H1 (cell line): Measurements from ENCODE around the gene CTAG1A. TPM values are rescaled to one million over a fixed set of nuclear protein-coding genes. Genes with fewer than 3 reads are reported as not detected.
"Not testable (repeated sequence)": the region's sequence is repeated elsewhere in the genome, so short reads cannot be mapped to it uniquely, and the experiment has no call there.

ENCODE experiments used
- CTCF ChIA-PET: fragments of 300-600 bp; sonication (Branson Sonifier 250); formaldehyde crosslinking; loops from one replicate; lab custom pipeline; 2021; ENCODE audit not compliant: partially characterized antibody; lab: Charles Lee
- POLR2A ChIA-PET: fragments of 300-600 bp; sonication (Branson Sonifier 250); formaldehyde crosslinking; loops from one replicate; lab custom pipeline; 2021; ENCODE audit warnings: inconsistent platforms; ENCODE audit not compliant: partially characterized antibody; lab: Charles Lee
- DNase-seq, 2 experiments: peaks; one replicate each; pipeline versions ENCODE4 v3.0.0 to v3.0.0-alpha.2; 2010 to 2022; ENCODE audit warnings: low spot score in 2 of 2, low read depth in 1 of 2, mixed read lengths in 1 of 2
- FAIRE-seq: peaks from 2 replicates; lab custom pipeline; 2011; peaks lifted over from hg19 to GRCh38; lab: Jason Lieb, UNC
- H2AFZ ChIP-seq: 2 replicates; pipeline ENCODE4 v1.8.1; 2012; ENCODE audit warnings: low read length, inconsistent platforms
- H2AK5ac ChIP-seq: 2 replicates; pipeline ENCODE4 v1.6.1; 2013; ENCODE audit warnings: low read depth, low read length
- H2BK120ac ChIP-seq: replicated peaks from 2 replicates; pipeline ENCODE3; 2013; ENCODE audit warnings: low read depth, low read length, inconsistent platforms
- H2BK12ac ChIP-seq: 2 replicates; pipeline ENCODE4 v1.6.1; 2013; ENCODE audit warnings: low read depth, low read length
- H2BK15ac ChIP-seq: 2 replicates; pipeline ENCODE4 v1.6.1; 2013; ENCODE audit warnings: low read length
- H2BK20ac ChIP-seq: 2 replicates; pipeline ENCODE4 v1.6.1; 2013; ENCODE audit warnings: low read length
- H2BK5ac ChIP-seq: 2 replicates; pipeline ENCODE4 v1.6.1; 2013; ENCODE audit warnings: low read depth, low read length
- H3K14ac ChIP-seq: 2 replicates; pipeline ENCODE4 v1.6.1; 2013; ENCODE audit warnings: inconsistent platforms; ENCODE audit not compliant: insufficient read length
- H3K18ac ChIP-seq: 2 replicates; pipeline ENCODE4 v1.6.1; 2013; ENCODE audit warnings: low read length; ENCODE audit errors: extremely low read depth
- H3K23ac ChIP-seq: 2 replicates; pipeline ENCODE4 v1.6.1; 2013; ENCODE audit warnings: inconsistent platforms; ENCODE audit not compliant: insufficient read length
- H3K23me2 ChIP-seq: 2 replicates; pipeline ENCODE4 v1.6.1; 2013; ENCODE audit warnings: low read depth, low read length
- H3K27ac ChIP-seq: 2 replicates; pipeline ENCODE4 v1.6.1; 2011; ENCODE audit warnings: low read depth, low read length, inconsistent platforms
- H3K27me3 ChIP-seq, 4 experiments: replicated peaks in 1 of 4; 1 replicate in 1 of 4; 2 replicates in 3 of 4; pipeline versions ENCODE4 v1.6.1 to v1.8.1; 2011 to 2013; ENCODE audit warnings: low read length in 3 of 4, mild to moderate bottlenecking in 3 of 4, inconsistent platforms in 2 of 4, mixed read lengths in 2 of 4, moderate library complexity in 1 of 4; ENCODE audit not compliant: control insufficient read depth in 3 of 4, insufficient read depth in 3 of 4; ENCODE audit errors: extremely low read depth in 1 of 4
- H3K36me3 ChIP-seq, 4 experiments: 2 replicates each; pipeline versions ENCODE4 v1.6.1 to v1.8.1; 2011 to 2013; ENCODE audit warnings: mild to moderate bottlenecking in 4 of 4, low read length in 3 of 4, moderate library complexity in 2 of 4, control low read depth in 1 of 4, inconsistent platforms in 1 of 4; ENCODE audit not compliant: insufficient read depth in 4 of 4, control insufficient read depth in 2 of 4
- H3K4ac ChIP-seq: replicated peaks from 2 replicates; pipeline ENCODE3; 2013; ENCODE audit warnings: low read length, low read depth, mixed read lengths, inconsistent platforms; ENCODE audit not compliant: insufficient read length
- H3K4me1 ChIP-seq, 4 experiments: replicated peaks in 1 of 4; 1 replicate in 1 of 4; 2 replicates in 3 of 4; pipeline versions ENCODE4 v1.6.1 to v1.8.1; 2011 to 2013; ENCODE audit warnings: low read length in 3 of 4, inconsistent platforms in 2 of 4, mixed read lengths in 1 of 4; ENCODE audit not compliant: insufficient read depth in 4 of 4, control insufficient read depth in 3 of 4
- H3K4me2 ChIP-seq, 2 experiments: 2 replicates each; pipeline versions ENCODE4 v1.6.1 to v1.8.1; 2011 to 2013; ENCODE audit warnings: low read depth in 2 of 2, low read length in 2 of 2, control low read depth in 1 of 2, inconsistent platforms in 1 of 2, mild to moderate bottlenecking in 1 of 2; ENCODE audit not compliant: insufficient read depth in 1 of 2
- H3K4me3 ChIP-seq, 4 experiments: fragments of 200-600, 300-600 bp in 1 of 4; sonication (generic), shearing (Covaris generic), sonication (Bioruptor Twin) in 1 of 4; 2 replicates each; pipeline versions ENCODE4 v1.5.1 to v1.8.1; 2011 to 2016; ENCODE audit warnings: low read length in 4 of 4, low read depth in 3 of 4, control low read depth in 2 of 4, inconsistent platforms in 2 of 4, mild to moderate bottlenecking in 2 of 4, mixed read lengths in 1 of 4, moderate library complexity in 1 of 4; ENCODE audit not compliant: insufficient read depth in 2 of 4; ENCODE audit errors: extremely low read depth in 1 of 4
- H3K56ac ChIP-seq: replicated peaks from 2 replicates; pipeline ENCODE3; 2013; ENCODE audit warnings: low read depth, mild to moderate bottlenecking, mixed read lengths, low read length, inconsistent platforms; ENCODE audit not compliant: insufficient read length
- H3K79me1 ChIP-seq: 2 replicates; pipeline ENCODE4 v1.6.1; 2013; ENCODE audit warnings: low read depth, low read length, control low read depth
- H3K79me2 ChIP-seq, 2 experiments: 2 replicates each; pipeline versions ENCODE4 v1.6.1 to v1.8.1; 2012 to 2013; ENCODE audit warnings: low read length in 2 of 2, mild to moderate bottlenecking in 2 of 2, inconsistent platforms in 1 of 2; ENCODE audit not compliant: insufficient read depth in 2 of 2, control insufficient read depth in 1 of 2
- H3K9ac ChIP-seq, 4 experiments: replicated peaks in 1 of 4; 1 replicate in 1 of 4; 2 replicates in 3 of 4; pipeline versions ENCODE4 v1.6.1 to v1.8.1; 2011 to 2013; ENCODE audit warnings: low read depth in 3 of 4, low read length in 3 of 4, control low read depth in 2 of 4, mild to moderate bottlenecking in 2 of 4, moderate library complexity in 2 of 4, inconsistent platforms in 1 of 4; ENCODE audit errors: extremely low read depth in 1 of 4
- H3K9me3 ChIP-seq, 2 experiments: 2 replicates each; pipeline versions ENCODE4 v1.6.1 to v1.8.1; 2012 to 2013; ENCODE audit warnings: mild to moderate bottlenecking in 2 of 2, moderate library complexity in 2 of 2, control low read depth in 1 of 2, inconsistent platforms in 1 of 2, low read depth in 1 of 2, low read length in 1 of 2, mixed read lengths in 1 of 2; ENCODE audit not compliant: insufficient read depth in 2 of 2
- H4K20me1 ChIP-seq, 2 experiments: replicated peaks in 1 of 2; 2 replicates each; pipeline versions ENCODE3 to v1.8.1; 2011 to 2013; ENCODE audit warnings: inconsistent platforms in 2 of 2, low read length in 2 of 2, mild to moderate bottlenecking in 1 of 2; ENCODE audit not compliant: insufficient read depth in 2 of 2, control insufficient read depth in 1 of 2
- H4K5ac ChIP-seq: 2 replicates; pipeline ENCODE4 v1.6.1; 2013; ENCODE audit warnings: low read length, low read depth, mixed read lengths, inconsistent platforms; ENCODE audit not compliant: insufficient read length
- H4K8ac ChIP-seq: 2 replicates; pipeline ENCODE4 v1.8.0; 2013; ENCODE audit warnings: mild to moderate bottlenecking, moderate library complexity, low read length, inconsistent platforms; ENCODE audit not compliant: insufficient read depth; ENCODE audit errors: extremely low read depth
- H4K91ac ChIP-seq: replicated peaks from 2 replicates; pipeline ENCODE3; 2013; ENCODE audit warnings: low read length, mixed read lengths, inconsistent platforms; ENCODE audit not compliant: insufficient read length
- WGBS, 2 experiments: shearing (Covaris generic) in 1 of 2; methylation state at CpG; one replicate each; pipeline versions ENCODE4 v1.1.6 to v1.1.7; 2013 to 2015; ENCODE audit warnings: low lambda C conversion rate in 2 of 2, mixed read lengths in 2 of 2, inconsistent platforms in 1 of 2, low coverage in 1 of 2, missing lambda C conversion rate in 1 of 2; ENCODE audit not compliant: insufficient replicate concordance in 2 of 2, insufficient coverage in 1 of 2, insufficient read length in 1 of 2; ENCODE audit errors: extremely low coverage in 1 of 2, missing lambda C conversion rate in 1 of 2; 5-methylcytosine and 5-hydroxymethylcytosine counted together
- polyA plus RNA-seq, 7 experiments: library from polyadenylated mRNA; depleted of rRNA in 3 of 7; stranded (reverse) in 5 of 7; unstranded in 2 of 7; fragments of >200 nt in 5 of 7; fragments of 200-250 nt in 2 of 7; gene quantifications; 1 replicate in 5 of 7; 2 replicates in 1 of 7; 4 replicates in 1 of 7; pipeline versions ENCODE4 v1.2.1 to v1.2.3, GENCODE V29; 2011 to 2013; ENCODE audit warnings: missing spikeins in 2 of 7, mixed read lengths in 2 of 7
- total RNA-seq: library from RNA; stranded (reverse); fragmentation: NEBNext Ultra II Directional; extraction: Animal tissue kit (Norgen Biotek cat#: 25700); gene quantifications from 2 replicates; pipeline ENCODE4 v1.2.1, GENCODE V29; 2021

The CTAG1A gene
- total and polyA plus RNA-seq, 2 of the 8 experiments (the other 6 are each of a cell fraction or from before 2014, with no cell fraction given) = not detected

DNA sequence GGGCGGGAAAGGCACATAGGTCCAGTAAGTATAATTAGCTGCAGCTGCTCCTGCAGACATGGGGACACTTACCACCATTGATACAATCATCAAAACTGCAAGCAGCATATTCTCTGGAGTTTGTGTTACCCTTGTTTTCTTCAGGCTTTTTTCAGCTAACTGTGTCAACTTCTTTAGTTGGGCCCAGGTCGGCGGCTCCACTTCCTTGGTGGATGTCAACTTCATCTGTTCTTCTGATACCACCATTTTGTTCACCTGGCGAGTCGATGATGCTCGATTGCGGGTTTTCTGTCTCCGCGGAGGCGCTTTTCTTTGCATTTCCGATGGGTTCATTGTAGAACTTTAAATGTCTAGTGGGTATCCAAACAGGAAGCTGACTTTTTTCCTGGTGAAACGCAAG is 26.2 kb downstream of the CTAG1A start:
- H3K56ac ChIP-seq, H3K4me1 ChIP-seq, H3K79me2 ChIP-seq, H3K36me3 ChIP-seq, H3K14ac ChIP-seq, H3K4me2 ChIP-seq, H4K20me1 ChIP-seq, H4K5ac ChIP-seq, H4K8ac ChIP-seq, DNase-seq, H2BK12ac ChIP-seq, H2BK5ac ChIP-seq, H3K9me3 ChIP-seq, H2BK120ac ChIP-seq, H2AK5ac ChIP-seq, H3K23ac ChIP-seq, H3K27ac ChIP-seq, FAIRE-seq, H2BK20ac ChIP-seq, H4K91ac ChIP-seq, POLR2A ChIA-PET, H3K9ac ChIP-seq, H3K4me3 ChIP-seq, H3K18ac ChIP-seq, H2AFZ ChIP-seq, H3K27me3 ChIP-seq, H2BK15ac ChIP-seq, H3K23me2 ChIP-seq, H3K79me1 ChIP-seq, H3K4ac ChIP-seq: not testable (repeated sequence)
- CTCF ChIA-PET = interaction anchor here (0.9 to 1.6 kb wide), 2 partner anchors 9 to 12 kb away, joined by 3 to 5 read pairs; no protein-coding TSS in a partner anchor
- 93% methylated on average over 11 of the region's 12 CpGs; no CpG with 5 or more reads in 1 of the 2 experiments for WGBS, 2 experiments

DNA sequence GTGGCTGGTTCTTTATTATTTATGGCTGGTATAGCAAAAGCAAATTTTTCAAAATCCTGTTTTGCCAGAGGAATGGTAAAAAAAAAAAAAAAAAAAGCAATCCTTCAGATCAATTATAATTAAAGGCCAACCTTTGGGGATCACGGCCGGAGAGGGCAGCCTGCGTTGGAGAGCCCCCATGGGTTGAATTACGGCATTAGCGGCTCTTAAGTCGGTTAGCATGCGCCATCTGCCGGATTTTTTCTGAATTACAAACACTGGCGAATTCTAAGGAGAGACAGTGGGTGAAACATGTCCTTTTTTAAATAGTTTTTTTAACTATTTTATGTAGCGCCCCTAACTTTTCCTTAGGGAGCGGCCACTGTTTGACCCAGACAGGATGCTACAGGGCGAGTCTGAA is 28.7 kb downstream of the CTAG1A start:
- POLR2A ChIA-PET, H3K9ac ChIP-seq, CTCF ChIA-PET: not testable (repeated sequence)

More for the DNA sequence above, 28.7 kb downstream of the CTAG1A start:
- WGBS, 2 experiments = 61% methylated on average over 3 of the region's 12 CpGs; no CpG with 5 or more reads in 1 of the 2 experiments
- FAIRE-seq = peak; percentile 69
- not testable (repeated sequence) for H3K4me3 ChIP-seq, H2BK5ac ChIP-seq, H3K14ac ChIP-seq, H3K23me2 ChIP-seq, H3K79me1 ChIP-seq, H3K56ac ChIP-seq, H2AFZ ChIP-seq, H3K4me1 ChIP-seq, H3K79me2 ChIP-seq, H3K18ac ChIP-seq, H2BK12ac ChIP-seq, H2BK15ac ChIP-seq, H3K23ac ChIP-seq, H2BK120ac ChIP-seq, H3K27me3 ChIP-seq, H3K27ac ChIP-seq, H3K4ac ChIP-seq, H2AK5ac ChIP-seq, H4K5ac ChIP-seq, H4K91ac ChIP-seq, H4K8ac ChIP-seq, H3K36me3 ChIP-seq, DNase-seq, H4K20me1 ChIP-seq, H2BK20ac ChIP-seq, H3K9me3 ChIP-seq, H3K4me2 ChIP-seq
